Keratinocyte (primary cell): ENCODE measurements around the gene FMN1. TPM values are rescaled to one million over a fixed set of nuclear protein-coding genes. Genes with fewer than 3 reads are reported as not detected.

ENCODE experiments used
- DNase-seq: peaks from one replicate; pipeline ENCODE4 v3.0.0-alpha.2; 2011; ENCODE audit warnings: low read depth, missing footprints, low spot score
- FAIRE-seq: peaks from 2 replicates; lab custom pipeline; 2011; peaks lifted over from hg19 to GRCh38; lab: Jason Lieb, UNC
- H2AFZ ChIP-seq: 2 replicates; pipeline ENCODE4 v1.6.0; 2012; ENCODE audit warnings: low read length, control low read depth, inconsistent platforms; ENCODE audit not compliant: control insufficient read depth
- H3K27ac ChIP-seq: 2 replicates; pipeline ENCODE4 v1.5.1; 2011; ENCODE audit warnings: low read length; ENCODE audit not compliant: control insufficient read depth, insufficient read depth
- H3K27me3 ChIP-seq: 3 replicates; pipeline ENCODE4 v1.6.0; 2011; ENCODE audit warnings: low read length; ENCODE audit not compliant: control insufficient read depth, insufficient read depth; ENCODE audit errors: extremely low read depth
- H3K36me3 ChIP-seq, 2 experiments: 2 replicates in 1 of 2; 3 replicates in 1 of 2; pipeline ENCODE4 v1.5.1; 2011; ENCODE audit warnings: low read length in 2 of 2, mild to moderate bottlenecking in 1 of 2; ENCODE audit not compliant: control insufficient read depth in 2 of 2, insufficient read depth in 2 of 2; ENCODE audit errors: extremely low read depth in 1 of 2
- H3K4me1 ChIP-seq: 3 replicates; pipeline ENCODE4 v1.5.1; 2011; ENCODE audit warnings: low read length; ENCODE audit not compliant: control insufficient read depth, insufficient read depth; ENCODE audit errors: extremely low read depth
- H3K4me2 ChIP-seq: 3 replicates; pipeline ENCODE4 v1.6.0; 2011; ENCODE audit warnings: low read depth, low read length; ENCODE audit not compliant: control insufficient read depth, insufficient read depth; ENCODE audit errors: extremely low read depth
- H3K4me3 ChIP-seq, 3 experiments: fragments of 200-600 bp in 1 of 3; sonication (generic) in 1 of 3; 2 replicates in 2 of 3; 3 replicates in 1 of 3; pipeline ENCODE4 v1.5.1; 2011 to 2016; ENCODE audit warnings: low read length in 3 of 3, mild to moderate bottlenecking in 3 of 3, control low read depth in 2 of 3, inconsistent platforms in 1 of 3, low read depth in 1 of 3, mixed read lengths in 1 of 3, mixed run types in 1 of 3, moderate library complexity in 1 of 3; ENCODE audit not compliant: control insufficient read depth in 2 of 3, insufficient read depth in 2 of 3; ENCODE audit errors: extremely low read depth in 1 of 3
- H3K79me2 ChIP-seq: 2 replicates; pipeline ENCODE4 v1.6.0; 2012; ENCODE audit warnings: low read length; ENCODE audit not compliant: control insufficient read depth, insufficient read depth
- H3K9ac ChIP-seq: 3 replicates; pipeline ENCODE4 v1.6.0; 2011; ENCODE audit warnings: low read length; ENCODE audit not compliant: control insufficient read depth, insufficient read depth; ENCODE audit errors: extremely low read depth
- H3K9me1 ChIP-seq: 3 replicates; pipeline ENCODE4 v1.6.0; 2011; ENCODE audit warnings: low read length; ENCODE audit not compliant: control insufficient read depth, insufficient read depth; ENCODE audit errors: extremely low read depth
- H3K9me3 ChIP-seq: 2 replicates; pipeline ENCODE4 v1.5.1; 2012; ENCODE audit warnings: low read depth, low read length; ENCODE audit not compliant: control insufficient read depth
- H4K20me1 ChIP-seq: 3 replicates; pipeline ENCODE4 v1.6.0; 2011; ENCODE audit warnings: low read length; ENCODE audit not compliant: control insufficient read depth, insufficient read depth; ENCODE audit errors: extremely low read depth
- EZH2 ChIP-seq: IDR thresholded peaks from one replicate; pipeline ENCODE4 v1.6.1; 2012; ENCODE audit warnings: inconsistent platforms, mild to moderate bottlenecking, low read length, moderate library complexity
- dilution Hi-C: fragments of 300-500 bp; cut with MboI; formaldehyde crosslinking; loops from one replicate; pipeline ENCODE4 v1.7.0; 2020; ENCODE audit warnings: low sequenced_read_pairs; ENCODE audit not compliant: extremely low pct_ligation_motif_present
- polyA plus RNA-seq, 5 experiments: library from polyadenylated mRNA; depleted of rRNA in 3 of 5; stranded (reverse) in 3 of 5; stranded (forward) in 1 of 5; unstranded in 1 of 5; fragments of >200 nt; gene quantifications; 1 replicate in 1 of 5; 2 replicates in 3 of 5; 3 replicates in 1 of 5; pipeline versions ENCODE4 v1.2.1 to v1.2.3, GENCODE V29; 2011 to 2012; ENCODE audit warnings: missing spikeins in 2 of 5, low read depth in 1 of 5, low replicate concordance in 1 of 5
- TF ChIP-seq, protein P1 (sequence below), 3 experiments: IDR thresholded peaks in 1 of 3; conservative IDR thresholded peaks in 1 of 3; optimal IDR thresholded peaks in 1 of 3; 2 replicates in 2 of 3; 3 replicates in 1 of 3; pipeline versions ENCODE3 to v1.5.1; 2011; ENCODE audit warnings: low read length in 3 of 3, mild to moderate bottlenecking in 3 of 3, moderate library complexity in 2 of 3, control low read depth in 1 of 3, inconsistent platforms in 1 of 3; ENCODE audit not compliant: insufficient read depth in 2 of 3; ENCODE audit errors: extremely low read depth in 1 of 3

The FMN1 gene
- polyA plus RNA-seq, 1 donor (not counting 4 experiments of a cell fraction or from before 2014, with no cell fraction given): 0.71 TPM

DNA sequence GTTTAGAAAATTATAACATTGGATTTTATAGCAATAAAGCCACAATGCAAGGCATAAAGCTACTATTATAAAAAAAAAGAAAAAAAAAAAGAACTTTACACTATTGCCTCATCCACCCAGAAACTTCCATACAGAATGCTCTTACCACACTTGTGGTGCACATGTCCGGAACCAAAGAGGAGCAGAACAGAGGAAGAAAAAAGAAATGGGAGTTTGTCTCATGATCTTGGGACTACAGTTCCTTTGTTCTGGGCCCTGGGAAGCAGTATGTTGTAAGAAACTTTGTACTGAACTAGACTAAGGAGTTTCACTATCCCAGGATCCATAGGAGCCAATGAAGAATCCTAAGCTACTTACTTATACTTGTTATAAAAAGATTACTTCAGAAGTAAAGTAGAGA is 36.1 kb downstream of the FMN1 start:
- Histone ChIP-seq H3K4me3 (no peak overlapping the region), H3K27me3 (no peaks in the 10 kb centered on the region), H3K4me2 (no peak overlapping the region), H3K36me3 (no peaks in the 10 kb centered on the region), H3K9me3 (no peaks in the 10 kb centered on the region), H3K4me1 (peaks cover 2% of the 10 kb centered on the region), H3K9me1 (no peaks in the 10 kb centered on the region), H3K79me2 (no peaks in the 10 kb centered on the region), H3K9ac (no peak overlapping the region), H2AFZ (no peak overlapping the region), H3K27ac (no peak overlapping the region), H4K20me1 (no peaks in the 10 kb centered on the region)
- no peak for DNase-seq
- FAIRE-seq: no peak
- TF ChIP-seq, protein P1, sequence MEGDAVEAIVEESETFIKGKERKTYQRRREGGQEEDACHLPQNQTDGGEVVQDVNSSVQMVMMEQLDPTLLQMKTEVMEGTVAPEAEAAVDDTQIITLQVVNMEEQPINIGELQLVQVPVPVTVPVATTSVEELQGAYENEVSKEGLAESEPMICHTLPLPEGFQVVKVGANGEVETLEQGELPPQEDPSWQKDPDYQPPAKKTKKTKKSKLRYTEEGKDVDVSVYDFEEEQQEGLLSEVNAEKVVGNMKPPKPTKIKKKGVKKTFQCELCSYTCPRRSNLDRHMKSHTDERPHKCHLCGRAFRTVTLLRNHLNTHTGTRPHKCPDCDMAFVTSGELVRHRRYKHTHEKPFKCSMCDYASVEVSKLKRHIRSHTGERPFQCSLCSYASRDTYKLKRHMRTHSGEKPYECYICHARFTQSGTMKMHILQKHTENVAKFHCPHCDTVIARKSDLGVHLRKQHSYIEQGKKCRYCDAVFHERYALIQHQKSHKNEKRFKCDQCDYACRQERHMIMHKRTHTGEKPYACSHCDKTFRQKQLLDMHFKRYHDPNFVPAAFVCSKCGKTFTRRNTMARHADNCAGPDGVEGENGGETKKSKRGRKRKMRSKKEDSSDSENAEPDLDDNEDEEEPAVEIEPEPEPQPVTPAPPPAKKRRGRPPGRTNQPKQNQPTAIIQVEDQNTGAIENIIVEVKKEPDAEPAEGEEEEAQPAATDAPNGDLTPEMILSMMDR (optimal IDR thresholded peaks at IDR 0.05 in 1 of 3, IDR thresholded peaks at IDR 0.05 in 1 of 3, conservative IDR thresholded peaks at IDR 0.05 in 1 of 3; ENCODE audit: extremely low read depth in 1 of 3, insufficient read depth in 2 of 3, low read length in 3 of 3): no peak
- TF ChIP-seq EZH2: no peak
- dilution Hi-C loops: no loop called here

DNA sequence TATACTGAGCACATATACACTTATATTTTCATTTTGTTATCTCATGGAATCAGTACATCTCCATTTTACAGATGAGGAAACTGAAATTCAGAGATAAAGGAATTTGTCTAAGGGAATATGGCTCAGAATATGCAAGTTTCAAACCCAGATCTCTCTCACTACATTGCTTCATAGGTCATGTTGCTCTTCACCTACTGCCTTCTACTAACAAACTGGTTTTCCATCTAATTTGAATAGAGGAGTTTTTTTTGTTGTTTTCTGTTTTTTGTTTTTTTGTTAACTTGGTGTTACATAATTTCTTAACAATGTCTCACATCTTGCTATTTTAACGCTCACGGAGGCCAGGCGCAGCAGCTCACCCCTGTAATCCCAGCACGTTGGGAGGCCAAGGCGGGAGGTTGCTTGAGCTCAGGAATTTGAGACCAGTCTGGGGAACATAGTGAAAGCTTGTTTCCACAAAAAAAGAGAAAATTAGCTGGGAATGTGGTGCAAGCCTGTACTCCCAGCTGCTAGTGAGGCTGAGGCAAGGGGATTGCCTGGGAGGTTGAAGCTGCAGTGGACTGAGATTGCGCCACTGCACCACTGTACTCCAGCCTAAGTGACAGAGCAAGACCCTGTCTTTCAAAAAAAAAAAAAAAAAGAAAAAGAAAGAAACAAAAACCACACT is 37.0 kb downstream of the FMN1 start:
- no peak for TF ChIP-seq EZH2
- TF ChIP-seq, protein P1 (optimal IDR thresholded peaks at IDR 0.05 in 1 of 3, IDR thresholded peaks at IDR 0.05 in 1 of 3, conservative IDR thresholded peaks at IDR 0.05 in 1 of 3; ENCODE audit: extremely low read depth in 1 of 3, insufficient read depth in 2 of 3, low read length in 3 of 3): no peak
- no peak overlapping the region for H3K9ac ChIP-seq
- H3K27me3 ChIP-seq: no peaks in the 10 kb centered on the region
- H2AFZ ChIP-seq: no peak overlapping the region
- no peaks in the 10 kb centered on the region for H4K20me1 ChIP-seq
- H3K27ac ChIP-seq: no peak overlapping the region
- no peaks in the 10 kb centered on the region for H3K36me3 ChIP-seq
- no peaks in the 10 kb centered on the region for H3K9me3 ChIP-seq
- H3K4me3 ChIP-seq: no peak overlapping the region
- dilution Hi-C loops: no loop called here
- H3K4me1 ChIP-seq: peaks cover 6% of the 10 kb centered on the region
- no peak for FAIRE-seq
- no peak overlapping the region for H3K4me2 ChIP-seq
- H3K79me2 ChIP-seq: no peaks in the 10 kb centered on the region
- H3K9me1 ChIP-seq: no peaks in the 10 kb centered on the region
- no peak for DNase-seq
